ENCODE data around the gene RUSC2.

The RUSC2 gene

DNA sequence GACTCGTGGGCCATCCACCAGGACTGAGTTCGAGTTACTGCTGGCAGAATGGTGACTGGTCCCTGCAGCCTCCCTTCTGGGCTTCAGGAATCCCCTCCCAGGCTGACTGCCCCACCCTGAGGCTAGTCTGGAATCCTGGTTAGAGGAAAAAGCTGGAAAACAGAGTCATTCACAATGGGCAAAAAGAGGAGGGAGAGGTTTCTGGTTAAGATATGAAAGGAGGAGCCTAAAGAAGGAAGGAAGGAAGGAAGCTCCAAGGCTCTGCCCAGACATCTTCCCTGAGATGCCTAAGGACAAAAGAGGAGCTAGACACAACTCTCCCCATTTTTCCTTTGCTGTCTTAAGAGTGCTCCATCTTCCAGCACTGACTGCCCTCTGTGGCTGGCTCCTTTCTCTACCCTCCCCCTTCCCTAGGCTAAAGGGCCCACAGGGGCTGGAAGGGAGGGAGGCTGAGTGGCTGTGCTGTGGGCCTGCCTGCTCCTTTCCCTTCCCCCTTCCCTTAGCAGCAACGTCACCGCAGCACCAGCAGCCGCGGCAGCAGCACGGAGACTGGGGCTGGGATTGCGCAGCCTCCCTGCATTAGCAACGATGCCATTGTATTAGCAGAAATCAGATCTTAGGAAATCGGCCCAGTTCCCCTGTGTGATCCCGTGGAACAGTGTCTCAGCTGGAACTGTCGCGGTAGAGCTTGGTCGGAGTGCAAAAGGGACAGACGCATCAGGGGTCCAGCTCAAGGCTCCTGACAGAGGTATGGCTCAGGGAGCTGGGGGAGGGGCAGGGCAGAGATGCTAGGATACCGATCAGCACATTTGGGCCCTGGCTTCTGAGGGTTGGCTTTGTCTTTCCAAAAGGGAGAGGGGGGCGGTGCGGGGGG lies 48.7 kb downstream of the RUSC2 start:
- DNase-seq (ENCODE audit: low read depth): no peak
- TF ChIP-seq, protein P1, sequence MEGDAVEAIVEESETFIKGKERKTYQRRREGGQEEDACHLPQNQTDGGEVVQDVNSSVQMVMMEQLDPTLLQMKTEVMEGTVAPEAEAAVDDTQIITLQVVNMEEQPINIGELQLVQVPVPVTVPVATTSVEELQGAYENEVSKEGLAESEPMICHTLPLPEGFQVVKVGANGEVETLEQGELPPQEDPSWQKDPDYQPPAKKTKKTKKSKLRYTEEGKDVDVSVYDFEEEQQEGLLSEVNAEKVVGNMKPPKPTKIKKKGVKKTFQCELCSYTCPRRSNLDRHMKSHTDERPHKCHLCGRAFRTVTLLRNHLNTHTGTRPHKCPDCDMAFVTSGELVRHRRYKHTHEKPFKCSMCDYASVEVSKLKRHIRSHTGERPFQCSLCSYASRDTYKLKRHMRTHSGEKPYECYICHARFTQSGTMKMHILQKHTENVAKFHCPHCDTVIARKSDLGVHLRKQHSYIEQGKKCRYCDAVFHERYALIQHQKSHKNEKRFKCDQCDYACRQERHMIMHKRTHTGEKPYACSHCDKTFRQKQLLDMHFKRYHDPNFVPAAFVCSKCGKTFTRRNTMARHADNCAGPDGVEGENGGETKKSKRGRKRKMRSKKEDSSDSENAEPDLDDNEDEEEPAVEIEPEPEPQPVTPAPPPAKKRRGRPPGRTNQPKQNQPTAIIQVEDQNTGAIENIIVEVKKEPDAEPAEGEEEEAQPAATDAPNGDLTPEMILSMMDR (IDR thresholded peaks at IDR 0.05; ENCODE audit: low read depth, low read length, missing control alignments): no peak
- H3K4me3 ChIP-seq (ENCODE audit: low read depth, low read length): no peak overlapping the region

All from GM12864 (cell line).